ENCODE results near the gene TMEM258. TPM values are rescaled to one million over a fixed set of nuclear protein-coding genes. Genes with fewer than 3 reads are reported as not detected.

The TMEM258 gene
- total and polyA plus RNA-seq, 10 of the 15 experiments (the other 5 are each of a cell fraction or from before 2014, with no cell fraction given) = 160 to 840 (median 326) TPM

DNA sequence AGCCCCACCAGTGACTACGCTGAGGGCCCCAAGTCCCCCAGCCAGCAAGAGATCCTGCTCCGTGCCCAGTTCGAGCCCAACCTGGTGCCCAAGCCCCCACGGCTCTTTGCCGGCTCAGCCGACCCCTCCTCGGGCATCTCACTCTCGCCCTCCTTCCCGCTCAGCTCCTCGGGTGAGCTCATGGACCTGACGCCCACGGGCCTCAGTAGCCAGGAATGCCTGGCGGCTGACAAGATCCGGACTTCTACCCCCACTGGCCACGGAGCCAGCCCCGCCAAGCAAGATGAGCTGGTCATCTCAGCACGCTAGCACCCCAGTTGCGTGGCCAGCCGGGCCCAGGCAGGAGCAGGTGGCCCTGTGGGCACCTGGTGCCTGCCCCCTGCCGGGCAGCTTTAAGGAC, 48.2 kb downstream of the TMEM258 start:
- intact Hi-C loops (cut with micrococcal nuclease; ENCODE audit: unreplicated experiment) = no loop called here
- FAIRE-seq (no peak), DNase-seq (ENCODE audit: low read depth, low spot score) (no peak), ATAC-seq (no peak)
- no peak overlapping the region for H3K4me2 ChIP-seq (ENCODE audit: control insufficient read depth, insufficient read depth)
- H3K79me2 ChIP-seq (ENCODE audit: control insufficient read depth, insufficient read depth, low read length) = no peaks in the 10 kb centered on the region
- no peak overlapping the region for H3K4me3 ChIP-seq
- POLR2A ChIA-PET = no interaction called here
- TF ChIP-seq SP1 (IDR thresholded peaks at IDR 0.05; ENCODE audit: low read depth, low read length) (no peak), NFYA (IDR thresholded peaks at IDR 0.05; ENCODE audit: borderline replicate concordance, low read depth, low read length) (no peak), MYC (IDR thresholded peaks at IDR 0.05; ENCODE audit: insufficient read depth, insufficient read length, insufficient replicate concordance, low read length, severe bottlenecking) (no peak), JUNB (IDR thresholded peaks at IDR 0.05) (no peak)
- no peak overlapping the region for H2AFZ ChIP-seq (ENCODE audit: control insufficient read depth, low read depth, low read length)
- SMC1A ChIA-PET (ENCODE audit: uncharacterized antibody, unreplicated experiment) = no interaction called here
- CTCF ChIA-PET = interaction anchor here (1.4 to 2.7 kb wide), 3 partner anchors 9 to 44 kb away, joined by 4 to 13 read pairs (median 7); no protein-coding TSS in a partner anchor
- BruUV-seq (replicated peaks) = no TSS peak
- 33% methylated on average over 20 of the region's 20 CpGs for WGBS (ENCODE audit: insufficient coverage, insufficient replicate concordance, low lambda C conversion rate, missing lambda C conversion rate)
- no peak overlapping the region for H3K9ac ChIP-seq (ENCODE audit: control insufficient read depth, insufficient read depth, low read length)
- H3K9me3 ChIP-seq (replicated peaks; ENCODE audit: control insufficient read depth, insufficient read depth, low read length) = no peaks in the 10 kb centered on the region
- in situ Hi-C loops (cut with MboI) = no loop called here
- H3K27me3 ChIP-seq (replicated peaks in 1 of 2; ENCODE audit: control insufficient read depth in 2 of 2, insufficient read depth in 2 of 2, low read length in 1 of 2) = peaks cover 0 to 2% of the 10 kb centered on the region in 2 experiments; a peak in 1 of 4 replicates
- H4K20me1 ChIP-seq (ENCODE audit: control insufficient read depth, insufficient read depth) = no peaks in the 10 kb centered on the region
- no peaks in the 10 kb centered on the region; the same call in 1 of the 2 replicates for H3K4me1 ChIP-seq (ENCODE audit: control insufficient read depth, insufficient read depth, low read length)
- RAD21 ChIA-PET (ENCODE audit: unreplicated experiment) = interaction anchor here (2.4 kb wide), 1 partner anchor 44 kb away, joined by 7 read pairs; no protein-coding TSS in a partner anchor
- no peaks in the 10 kb centered on the region for H3K36me3 ChIP-seq (ENCODE audit: control insufficient read depth in 2 of 2, insufficient read depth in 2 of 2, low read length in 1 of 2)
- H3K27ac ChIP-seq (ENCODE audit: control insufficient read depth, insufficient read depth) = no peak overlapping the region

GRCh38 chr11:61743486-61744095, 48.8 kb downstream of the TMEM258 start:
- no peaks in the 10 kb centered on the region; the same call in 1 of the 2 replicates for H3K4me1 ChIP-seq (ENCODE audit: control insufficient read depth, insufficient read depth, low read length)
- H4K20me1 ChIP-seq (ENCODE audit: control insufficient read depth, insufficient read depth) = no peaks in the 10 kb centered on the region
- H3K27me3 ChIP-seq (replicated peaks in 1 of 2; ENCODE audit: control insufficient read depth in 2 of 2, insufficient read depth in 2 of 2, low read length in 1 of 2) = no peaks in the 10 kb centered on the region
- CTCF ChIA-PET = interaction anchor here (1.4 to 2.7 kb wide), 3 partner anchors 10 to 44 kb away, joined by 4 to 13 read pairs (median 7); no protein-coding TSS in a partner anchor
- no peak overlapping the region for H3K4me2 ChIP-seq (ENCODE audit: control insufficient read depth, insufficient read depth)
- no peak overlapping the region for H3K27ac ChIP-seq (ENCODE audit: control insufficient read depth, insufficient read depth)
- BruUV-seq (replicated peaks) = no TSS peak
- H3K36me3 ChIP-seq (ENCODE audit: control insufficient read depth in 2 of 2, insufficient read depth in 2 of 2, low read length in 1 of 2) = no peaks in the 10 kb centered on the region
- DNase-seq (ENCODE audit: low read depth, low spot score) (no peak), FAIRE-seq (no peak), ATAC-seq (no peak)
- intact Hi-C loops (cut with micrococcal nuclease; ENCODE audit: unreplicated experiment) = no loop called here
- no peak overlapping the region for H2AFZ ChIP-seq (ENCODE audit: control insufficient read depth, low read depth, low read length)
- in situ Hi-C loops (cut with MboI) = no loop called here
- H3K4me3 ChIP-seq = no peak overlapping the region
- POLR2A ChIA-PET = no interaction called here
- no peaks in the 10 kb centered on the region for H3K9me3 ChIP-seq (replicated peaks; ENCODE audit: control insufficient read depth, insufficient read depth, low read length)
- 71% methylated on average over 41 of the region's 42 CpGs for WGBS (ENCODE audit: insufficient coverage, insufficient replicate concordance, low lambda C conversion rate, missing lambda C conversion rate)
- RAD21 ChIA-PET (ENCODE audit: unreplicated experiment) = interaction anchor here (2.4 kb wide), 1 partner anchor 45 kb away, joined by 7 read pairs; no protein-coding TSS in a partner anchor
- no peak overlapping the region for H3K9ac ChIP-seq (ENCODE audit: control insufficient read depth, insufficient read depth, low read length)
- SMC1A ChIA-PET (ENCODE audit: uncharacterized antibody, unreplicated experiment) = no interaction called here
- no peaks in the 10 kb centered on the region for H3K79me2 ChIP-seq (ENCODE audit: control insufficient read depth, insufficient read depth, low read length)
- TF ChIP-seq SPI1 (IDR thresholded peaks at IDR 0.05; ENCODE audit: borderline replicate concordance, insufficient read depth, low read depth, low read length) (no peak), SIX5 (IDR thresholded peaks at IDR 0.05; ENCODE audit: low read depth, low read length, severe bottlenecking) (no peak), SMARCA5 (IDR thresholded peaks at IDR 0.05) (no peak), BMI1 (IDR thresholded peaks at IDR 0.05; ENCODE audit: borderline replicate concordance) (no peak), STAT1 (conservative IDR thresholded peaks at IDR 0.05) (no peak), FOXM1 (IDR thresholded peaks at IDR 0.05; ENCODE audit: low read depth, low read length) (no peak), KAT2A (conservative IDR thresholded peaks at IDR 0.05; ENCODE audit: control insufficient read depth, low read depth, low read length) (no peak), HDGF (IDR thresholded peaks at IDR 0.05) (no peak)
- TF ChIP-seq, protein P1, sequence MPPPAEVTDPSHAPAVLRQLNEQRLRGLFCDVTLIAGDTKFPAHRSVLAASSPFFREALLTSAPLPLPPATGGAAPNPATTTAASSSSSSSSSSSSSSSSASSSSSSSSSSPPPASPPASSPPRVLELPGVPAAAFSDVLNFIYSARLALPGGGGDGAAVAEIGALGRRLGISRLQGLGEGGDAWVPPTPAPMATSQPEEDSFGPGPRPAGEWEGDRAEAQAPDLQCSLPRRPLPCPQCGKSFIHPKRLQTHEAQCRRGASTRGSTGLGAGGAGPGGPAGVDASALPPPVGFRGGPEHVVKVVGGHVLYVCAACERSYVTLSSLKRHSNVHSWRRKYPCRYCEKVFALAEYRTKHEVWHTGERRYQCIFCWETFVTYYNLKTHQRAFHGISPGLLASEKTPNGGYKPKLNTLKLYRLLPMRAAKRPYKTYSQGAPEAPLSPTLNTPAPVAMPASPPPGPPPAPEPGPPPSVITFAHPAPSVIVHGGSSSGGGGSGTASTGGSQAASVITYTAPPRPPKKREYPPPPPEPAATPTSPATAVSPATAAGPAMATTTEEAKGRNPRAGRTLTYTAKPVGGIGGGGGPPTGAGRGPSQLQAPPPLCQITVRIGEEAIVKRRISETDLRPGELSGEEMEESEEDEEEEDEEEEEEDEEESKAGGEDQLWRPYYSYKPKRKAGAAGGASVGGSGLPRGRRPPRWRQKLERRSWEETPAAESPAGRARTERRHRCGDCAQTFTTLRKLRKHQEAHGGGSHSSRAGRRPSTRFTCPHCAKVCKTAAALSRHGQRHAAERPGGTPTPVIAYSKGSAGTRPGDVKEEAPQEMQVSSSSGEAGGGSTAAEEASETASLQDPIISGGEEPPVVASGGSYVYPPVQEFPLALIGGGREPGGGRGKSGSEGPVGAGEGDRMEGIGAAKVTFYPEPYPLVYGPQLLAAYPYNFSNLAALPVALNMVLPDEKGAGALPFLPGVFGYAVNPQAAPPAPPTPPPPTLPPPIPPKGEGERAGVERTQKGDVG (CRISPR knock-in tag; IDR thresholded peaks at IDR 0.05) = no peak

Measured in GM12878 (cell line).